Fibroblast of pulmonary artery (primary cell): ENCODE measurements around the gene CCER1.

Source experiments
- DNase-seq: peaks from one replicate; pipeline ENCODE4 v3.0.0-alpha.2; 2010; ENCODE audit warnings: low read depth
- H3K4me3 ChIP-seq: replicated peaks from 2 replicates; pipeline ENCODE4 v1.5.1; 2011; ENCODE audit warnings: low read depth, mild to moderate bottlenecking, control low read depth, low read length, moderate library complexity
- TF ChIP-seq, protein P1 (sequence below): IDR thresholded peaks from 2 replicates; pipeline ENCODE4 v1.5.1; 2011; ENCODE audit warnings: mild to moderate bottlenecking, control low read depth, low read length, inconsistent platforms; ENCODE audit errors: missing control alignments

The CCER1 gene

DNA sequence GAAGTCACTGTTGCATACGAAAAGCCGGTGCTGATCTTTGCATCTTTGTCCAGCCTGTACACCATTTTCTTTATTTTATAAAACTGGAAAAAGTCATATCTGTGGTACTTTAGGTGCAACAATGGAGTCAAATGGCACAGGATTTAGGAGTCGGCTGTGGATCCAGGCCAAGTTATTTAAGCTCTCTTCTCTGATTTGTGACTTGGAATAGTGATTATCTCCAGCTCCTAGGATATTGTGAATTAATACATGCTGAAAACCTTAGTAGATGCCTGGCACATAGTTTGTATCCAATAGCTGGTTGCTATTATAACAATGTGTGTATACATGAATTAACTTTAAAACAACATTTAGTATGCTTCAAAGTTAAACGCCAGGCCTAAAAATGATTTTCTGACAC lies 6.2 kb upstream of the CCER1 start:
- no peak for DNase-seq
- H3K4me3 ChIP-seq = no peak overlapping the region
- TF ChIP-seq, protein P1, sequence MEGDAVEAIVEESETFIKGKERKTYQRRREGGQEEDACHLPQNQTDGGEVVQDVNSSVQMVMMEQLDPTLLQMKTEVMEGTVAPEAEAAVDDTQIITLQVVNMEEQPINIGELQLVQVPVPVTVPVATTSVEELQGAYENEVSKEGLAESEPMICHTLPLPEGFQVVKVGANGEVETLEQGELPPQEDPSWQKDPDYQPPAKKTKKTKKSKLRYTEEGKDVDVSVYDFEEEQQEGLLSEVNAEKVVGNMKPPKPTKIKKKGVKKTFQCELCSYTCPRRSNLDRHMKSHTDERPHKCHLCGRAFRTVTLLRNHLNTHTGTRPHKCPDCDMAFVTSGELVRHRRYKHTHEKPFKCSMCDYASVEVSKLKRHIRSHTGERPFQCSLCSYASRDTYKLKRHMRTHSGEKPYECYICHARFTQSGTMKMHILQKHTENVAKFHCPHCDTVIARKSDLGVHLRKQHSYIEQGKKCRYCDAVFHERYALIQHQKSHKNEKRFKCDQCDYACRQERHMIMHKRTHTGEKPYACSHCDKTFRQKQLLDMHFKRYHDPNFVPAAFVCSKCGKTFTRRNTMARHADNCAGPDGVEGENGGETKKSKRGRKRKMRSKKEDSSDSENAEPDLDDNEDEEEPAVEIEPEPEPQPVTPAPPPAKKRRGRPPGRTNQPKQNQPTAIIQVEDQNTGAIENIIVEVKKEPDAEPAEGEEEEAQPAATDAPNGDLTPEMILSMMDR = no peak

DNA sequence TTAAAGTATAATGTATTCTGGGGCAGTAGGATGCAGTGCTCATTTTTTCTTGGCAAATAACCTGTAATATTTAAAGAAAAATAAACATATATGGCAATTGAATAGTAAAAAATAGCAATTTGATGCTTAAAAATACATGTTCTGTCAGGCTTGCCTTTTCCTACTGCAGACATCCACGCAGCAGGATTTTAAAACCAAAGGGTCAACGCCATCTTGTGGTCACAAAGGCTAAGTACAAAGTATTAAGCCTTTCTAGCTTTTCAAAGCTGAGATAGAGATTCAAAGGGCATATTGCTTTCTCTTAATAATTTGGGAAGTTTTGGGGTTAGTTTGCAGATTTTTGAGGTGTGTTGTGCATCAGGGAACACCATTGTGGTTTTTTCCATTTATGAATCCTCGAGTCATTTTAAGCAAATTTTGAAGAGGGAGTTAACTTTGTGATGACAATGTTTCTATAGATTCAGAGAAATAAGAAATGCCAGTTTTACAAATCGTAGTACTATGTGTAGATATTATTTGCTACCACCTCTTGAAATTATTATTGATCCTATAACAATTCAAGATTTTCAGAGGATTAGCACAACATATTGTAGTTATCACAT lies 4.7 kb upstream of the CCER1 start:
- TF ChIP-seq, protein P1 = peak; percentile 81
- H3K4me3 ChIP-seq = no peak overlapping the region
- DNase-seq = peak; percentile 76

DNA sequence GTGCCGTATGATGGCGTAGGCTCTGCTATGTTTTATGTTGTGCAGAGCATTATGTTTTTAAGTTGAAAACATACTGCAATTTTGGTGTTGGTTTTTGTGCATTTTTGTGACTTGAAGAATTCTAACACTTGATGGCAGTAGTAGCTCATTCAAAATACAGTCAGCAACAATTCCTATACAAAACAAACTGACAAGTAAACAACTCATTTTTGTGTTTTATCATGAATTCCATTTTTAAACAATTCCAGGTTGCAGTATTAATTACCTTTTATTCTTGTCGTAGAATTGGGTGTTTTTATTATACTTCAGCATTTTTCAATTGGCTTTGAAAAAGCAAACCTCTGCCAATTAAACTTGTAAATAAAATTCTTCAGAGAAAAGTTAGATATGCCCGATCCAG lies 4.1 kb upstream of the CCER1 start:
- DNase-seq = peak; percentile 54
- TF ChIP-seq, protein P1 = peak; percentile 37
- H3K4me3 ChIP-seq = no peak overlapping the region

DNA sequence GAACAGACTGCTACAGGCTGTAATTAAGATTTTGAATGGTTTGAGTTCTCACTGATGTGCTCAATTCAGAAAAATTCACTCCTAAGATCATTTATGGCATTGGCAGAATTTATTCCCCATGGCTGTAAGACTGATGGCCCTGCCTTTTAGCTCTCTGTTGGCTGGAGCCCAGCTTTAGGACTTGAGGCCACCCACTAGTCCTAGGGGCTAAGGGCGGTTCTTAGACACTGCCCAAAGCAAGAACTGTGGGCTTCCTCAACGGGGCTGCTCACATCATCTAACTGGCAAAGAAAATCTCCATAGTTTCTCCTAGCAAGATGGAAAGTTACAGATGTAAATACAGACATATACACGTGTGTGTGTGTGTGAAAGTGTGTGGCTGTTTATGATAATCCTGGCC lies 3.4 kb upstream of the CCER1 start:
- no peak overlapping the region for H3K4me3 ChIP-seq
- TF ChIP-seq, protein P1 = no peak
- no peak for DNase-seq

DNA sequence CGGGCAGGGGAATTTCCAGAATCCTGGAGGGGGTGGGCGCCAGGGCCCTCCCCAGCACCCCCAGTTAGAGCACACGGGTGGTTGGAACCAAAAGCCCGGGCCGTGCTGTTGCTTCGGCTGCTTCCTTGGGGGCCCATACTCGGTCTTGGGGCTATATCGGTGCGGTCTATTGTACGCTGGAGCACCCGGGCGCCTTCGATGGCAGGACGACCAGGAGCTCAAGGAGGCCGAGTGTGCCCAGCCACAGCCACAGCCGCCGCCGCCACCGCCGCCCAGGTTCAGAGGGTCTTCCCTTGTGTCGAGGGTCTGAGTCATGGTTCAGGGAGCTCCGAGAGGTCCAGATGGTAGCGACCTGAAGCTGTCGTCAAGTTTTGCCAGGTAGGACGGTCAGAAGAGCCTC lies 548 bp downstream of the CCER1 start:
- DNase-seq = no peak
- H3K4me3 ChIP-seq = no peak overlapping the region
- TF ChIP-seq, protein P1 = no peak

GRCh38 chr12:90953956-90954421 lies 987 bp downstream of the CCER1 start:
- TF ChIP-seq, protein P1 = peak; percentile 38
- H3K4me3 ChIP-seq = no peak overlapping the region
- DNase-seq = no peak
